ENCODE measurements around the gene TEX9.
"Not testable (repeated sequence)": the region's sequence is repeated elsewhere in the genome, so short reads cannot be mapped to it uniquely, and the experiment has no call there.

TEX9 gene

DNA sequence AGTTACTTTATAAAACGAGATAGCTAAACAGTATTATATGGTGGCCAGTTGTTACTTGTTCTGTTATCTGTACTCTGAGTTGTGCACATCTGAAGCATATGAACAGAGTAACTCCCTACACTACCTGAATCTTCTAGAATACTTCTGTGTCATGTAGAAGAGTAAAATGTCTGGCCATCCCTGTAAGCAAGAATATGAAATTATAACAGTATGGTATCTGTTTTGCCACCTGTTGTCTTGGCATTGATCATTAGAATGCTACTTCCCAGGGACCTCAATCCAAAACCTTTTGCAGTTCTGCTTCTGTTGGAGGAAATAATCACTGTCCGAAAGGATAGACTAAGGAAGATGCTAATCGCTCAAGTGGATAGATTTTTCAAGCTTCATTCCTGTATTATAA lies 1.9 kb downstream of the TEX9 start:
- DNase-seq = no peak

- DNase-seq = no peak
Measured at GRCh38 chr15:56369234-56369633, 4.0 kb downstream of the TEX9 start.

GRCh38 chr15:56371495-56372147 lies 6.4 kb downstream of the TEX9 start:
- no peak for DNase-seq

DNA sequence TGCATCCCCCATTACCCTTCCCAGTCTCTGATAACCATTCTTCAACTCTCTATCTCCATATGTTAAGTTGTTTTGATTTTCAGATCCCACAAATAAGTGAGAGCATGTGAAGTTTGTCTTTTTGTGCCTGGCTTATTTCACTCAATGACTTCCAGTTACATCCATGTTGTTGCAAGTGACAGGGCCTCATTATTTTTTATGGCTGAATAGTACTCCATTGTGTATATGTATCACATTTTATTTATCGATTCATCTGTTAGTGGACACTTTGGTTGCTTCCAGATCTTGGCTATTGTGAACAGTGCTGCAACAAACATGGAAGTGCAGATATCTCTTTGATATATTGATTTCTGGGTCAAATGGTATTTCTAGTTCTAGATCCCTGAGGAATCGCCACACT lies 9.5 kb downstream of the TEX9 start:
- not testable (repeated sequence) for DNase-seq

GRCh38 chr15:56377822-56378221 lies 12.6 kb downstream of the TEX9 start:
- not testable (repeated sequence) for DNase-seq

GRCh38 chr15:56383010-56383409 lies 17.8 kb downstream of the TEX9 start:
- DNase-seq = no peak

- no peak for DNase-seq
Measured at GRCh38 chr15:56385908-56386307, 20.7 kb downstream of the TEX9 start.

DNA sequence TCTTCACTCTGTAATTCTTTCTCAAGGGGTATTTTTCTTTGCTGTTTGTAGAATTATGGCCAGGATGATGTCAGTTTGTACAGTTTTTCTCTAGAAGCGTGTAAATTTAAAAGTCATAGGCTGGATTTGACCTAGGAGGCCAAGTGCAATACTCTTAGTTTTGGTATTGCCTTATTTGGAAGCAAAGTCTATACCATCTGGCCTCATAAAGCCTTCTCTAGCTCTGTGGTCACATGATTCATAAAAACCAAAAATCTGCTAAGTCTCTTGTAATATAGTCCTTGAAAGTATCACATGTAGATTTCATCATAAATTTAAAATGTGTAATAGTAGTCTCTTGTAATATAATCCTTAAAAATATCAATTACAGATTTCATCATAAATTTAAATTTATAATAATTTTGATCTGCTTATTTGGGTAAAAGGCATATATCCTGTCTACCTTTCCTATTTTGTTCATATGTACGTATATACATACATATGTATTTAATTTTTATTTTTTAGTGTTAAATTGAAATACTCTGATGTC lies 25.6 kb downstream of the TEX9 start:
- DNase-seq = no peak

GRCh38 chr15:56393277-56393676 lies 28.1 kb downstream of the TEX9 start:
- no peak for DNase-seq

DNA sequence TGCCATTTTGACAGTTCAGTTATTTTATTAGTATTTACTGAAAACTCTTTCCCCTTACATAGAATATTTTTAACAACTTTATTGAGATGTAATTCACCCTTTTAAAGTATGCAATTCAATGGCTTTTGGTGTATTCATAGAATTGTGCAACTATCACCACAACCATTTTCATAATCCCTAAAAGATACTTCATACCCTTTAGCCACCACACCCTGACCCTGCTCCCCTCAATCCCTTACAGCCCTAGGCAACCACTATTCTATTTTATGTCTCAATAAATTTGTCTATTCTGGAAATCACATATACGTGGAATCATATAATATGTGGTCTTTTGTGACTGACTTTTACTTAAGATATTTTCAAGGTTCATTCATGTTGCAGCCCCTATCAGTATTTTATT lies 29.7 kb downstream of the TEX9 start:
- no peak for DNase-seq

- not testable (repeated sequence) for DNase-seq
Measured at GRCh38 chr15:56397325-56397724, 32.1 kb downstream of the TEX9 start.

GRCh38 chr15:56399209-56399608 lies 34.0 kb downstream of the TEX9 start:
- DNase-seq = not testable (repeated sequence)

DNA sequence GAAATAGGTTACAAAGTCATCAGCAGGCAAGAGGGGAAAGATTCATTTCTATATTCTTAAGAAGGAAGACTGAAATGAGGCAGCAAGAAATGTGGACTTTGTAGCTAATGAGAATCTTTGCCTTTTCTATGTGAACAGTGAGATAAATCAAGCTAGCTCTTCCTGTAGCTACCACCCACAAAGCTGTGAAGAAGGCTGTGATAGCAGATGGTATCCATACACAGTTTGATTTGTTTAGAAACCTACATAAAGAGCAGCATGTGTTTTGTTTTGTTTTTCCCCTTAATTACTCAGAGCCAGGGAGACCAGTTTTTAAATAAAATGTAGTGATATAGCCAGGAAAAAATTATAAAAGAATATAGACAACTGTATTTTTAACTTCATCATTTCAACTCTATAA lies 45.5 kb downstream of the TEX9 start:
- DNase-seq = no peak

DNA sequence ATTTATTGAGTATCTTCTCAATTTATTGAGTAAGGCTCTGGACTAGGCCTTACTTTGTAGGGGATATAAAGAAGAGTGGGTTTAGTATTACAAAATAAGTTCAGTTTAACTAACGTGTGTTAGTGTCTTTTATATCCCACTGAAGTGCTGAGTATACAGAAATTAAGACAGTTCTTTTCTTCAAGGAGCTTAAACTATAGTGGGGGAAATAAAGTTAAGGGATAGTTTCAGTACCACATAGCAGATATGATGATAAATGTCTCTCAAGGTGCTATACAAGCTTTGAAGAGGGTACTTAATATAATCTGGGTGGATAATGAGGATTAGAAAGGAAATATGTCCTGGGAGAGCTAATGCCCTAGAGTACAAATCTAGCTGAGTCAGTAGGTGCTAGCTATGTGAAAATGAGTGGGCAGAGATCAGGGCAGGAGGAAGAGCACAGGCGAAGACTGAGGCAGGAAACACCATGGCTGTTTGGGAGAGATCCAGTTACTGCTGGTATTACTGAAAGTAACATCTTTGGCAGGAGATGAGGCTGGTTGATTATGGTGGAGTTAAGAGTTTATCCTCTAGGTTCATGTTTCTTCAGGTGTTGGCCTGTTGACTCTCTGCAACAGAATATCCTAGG lies 46.0 kb downstream of the TEX9 start:
- no peak for DNase-seq

- DNase-seq = not testable (repeated sequence)
Measured at GRCh38 chr15:56413114-56413733, 48.0 kb downstream of the TEX9 start.

GRCh38 chr15:56425276-56425675 lies 60.0 kb downstream of the TEX9 start:
- DNase-seq = no peak

DNA sequence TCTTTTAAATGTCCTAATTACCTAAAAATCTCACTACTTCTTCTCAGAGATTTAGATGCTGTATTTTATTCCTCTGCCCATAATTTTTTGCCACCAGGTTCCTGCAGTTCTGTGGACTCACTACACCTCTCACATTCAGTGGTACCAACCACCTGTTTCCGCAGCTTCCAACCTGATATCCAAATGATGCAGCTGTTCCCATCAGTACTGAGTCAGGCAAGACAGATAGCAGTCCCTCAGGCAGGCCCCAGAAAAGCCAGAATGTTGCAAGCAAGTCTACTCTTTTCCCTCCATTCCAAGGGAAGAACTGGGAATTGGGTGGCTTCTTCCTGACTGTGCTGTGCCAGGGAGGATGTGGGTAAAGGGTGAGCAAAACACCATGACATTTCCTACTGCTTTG lies 60.8 kb downstream of the TEX9 start:
- DNase-seq = no peak

DNA sequence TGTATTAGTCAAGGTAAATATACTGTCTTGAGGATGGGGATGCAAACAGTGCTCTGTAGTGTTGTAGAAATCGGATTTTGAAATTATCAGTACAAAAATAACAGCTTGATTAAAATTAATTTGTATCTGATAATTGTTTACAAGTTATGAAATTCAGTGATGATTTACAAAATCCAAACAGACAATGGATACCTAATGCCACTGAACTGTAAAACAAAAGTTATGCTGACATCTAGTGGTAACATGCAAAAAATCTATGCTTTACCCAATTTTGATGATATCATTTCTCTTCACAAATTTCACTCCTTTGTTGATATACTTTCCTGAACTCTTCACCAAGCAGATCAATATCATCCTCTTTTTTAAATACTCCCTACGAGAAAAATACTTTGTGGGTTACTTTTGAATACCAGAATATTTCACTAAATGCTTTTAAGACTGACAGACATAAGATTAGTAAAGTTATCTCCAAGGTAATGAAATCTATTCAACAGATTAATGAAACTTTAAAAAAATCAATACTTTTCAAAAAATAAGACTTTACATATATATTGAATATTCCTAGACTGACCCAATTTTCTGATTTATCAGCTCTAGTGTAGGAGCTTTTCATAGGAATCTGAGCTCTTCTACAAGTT lies 63.7 kb downstream of the TEX9 start:
- no peak for DNase-seq

DNA sequence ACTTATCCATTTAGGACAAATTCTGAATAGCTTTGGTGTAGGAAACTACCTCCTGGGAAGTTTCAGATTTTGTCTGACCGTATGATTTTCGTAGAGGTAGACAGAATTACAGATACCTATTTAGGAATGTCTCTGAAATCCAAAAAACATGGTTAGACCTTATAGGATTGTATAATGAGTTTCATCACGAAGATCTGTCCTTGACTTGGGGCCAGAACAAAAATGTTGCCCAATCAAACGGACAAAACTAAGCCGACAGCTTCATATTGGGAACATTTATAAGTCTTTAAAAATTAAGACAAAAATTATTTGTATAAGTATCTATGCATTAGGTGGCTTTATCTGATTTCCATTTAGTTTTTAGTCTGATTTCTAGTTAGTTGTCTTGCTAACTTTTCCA lies 67.1 kb downstream of the TEX9 start:
- no peak for DNase-seq

GRCh38 chr15:56440214-56440770 lies 75.1 kb downstream of the TEX9 start:
- no peak for DNase-seq

DNA sequence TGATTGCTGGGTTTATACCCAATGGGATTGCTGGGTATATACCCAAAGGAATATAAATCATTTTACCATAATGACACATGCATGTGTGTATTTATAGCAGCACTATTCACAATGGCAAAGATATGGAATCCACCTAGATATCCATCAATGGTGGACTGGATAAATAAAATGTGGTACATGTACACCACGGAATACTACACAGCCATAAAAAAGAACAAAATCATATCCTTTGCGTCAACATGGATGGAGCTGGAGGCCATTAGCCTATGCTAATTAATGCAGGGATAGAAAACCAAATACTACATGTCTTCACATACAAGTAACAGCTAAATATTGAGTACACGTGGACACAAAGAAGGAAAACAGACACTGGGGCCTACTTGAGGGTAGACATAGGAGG lies 77.1 kb downstream of the TEX9 start:
- DNase-seq = no peak

DNA sequence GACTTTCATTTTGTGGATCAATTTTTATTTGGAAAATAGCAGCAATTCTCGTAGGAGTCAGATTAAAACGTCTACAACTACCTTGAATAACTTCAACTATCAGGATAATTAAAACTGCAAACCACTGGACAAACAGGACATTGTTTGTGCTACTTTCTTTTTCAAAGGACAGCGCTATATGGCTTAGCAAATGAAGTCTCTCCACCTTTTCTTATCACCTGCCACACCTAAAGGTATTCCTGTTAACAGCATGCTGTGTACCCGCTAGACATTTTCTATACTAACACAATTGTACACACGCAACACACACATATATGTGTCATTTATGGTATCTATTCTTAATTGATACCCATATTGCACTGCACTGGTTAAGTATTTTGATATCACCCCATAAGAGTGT lies 80.5 kb downstream of the TEX9 start:
- DNase-seq = no peak

- DNase-seq = no peak
Measured at GRCh38 chr15:56454836-56455235, 89.6 kb downstream of the TEX9 start.

Measured in NCI-H2107 (cell line).